SIG-M5 treated with dmso at 0.1 percent for 504 hours (cell line): ENCODE data around the gene PHB1.
A peak's percentile ranks its signal among the peaks of the same experiment; 100 is the strongest.
"Not testable (repeated sequence)": the region's sequence is repeated elsewhere in the genome, so short reads cannot be mapped to it uniquely, and the experiment has no call there.

Experiments used
- DNase-seq: peaks from one replicate; lab custom pipeline; 2025; ENCODE audit not compliant: unreplicated experiment; lab: John Stamatoyannopoulos, UW

The PHB1 gene

GRCh38 chr17:49381793-49382192, 32.9 kb downstream of the PHB1 start:
- no peak for DNase-seq

- DNase-seq: no peak
Measured at GRCh38 chr17:49381033-49381432, 33.6 kb downstream of the PHB1 start.

GRCh38 chr17:49379926-49380325, 34.8 kb downstream of the PHB1 start:
- DNase-seq: no peak

GRCh38 chr17:49378311-49378710, 36.4 kb downstream of the PHB1 start:
- DNase-seq: no peak

- DNase-seq: no peak
Measured at GRCh38 chr17:49375544-49375943, 39.1 kb downstream of the PHB1 start.

- DNase-seq: no peak
Measured at GRCh38 chr17:49373115-49373514, 41.6 kb downstream of the PHB1 start.

- no peak for DNase-seq
Measured at GRCh38 chr17:49372425-49372824, 42.3 kb downstream of the PHB1 start.

- DNase-seq: no peak
Measured at GRCh38 chr17:49370971-49371834, 43.5 kb downstream of the PHB1 start.

- DNase-seq: no peak
Measured at GRCh38 chr17:49369760-49370159, 44.9 kb downstream of the PHB1 start.

GRCh38 chr17:49369089-49369488, 45.6 kb downstream of the PHB1 start:
- DNase-seq: no peak

GRCh38 chr17:49365667-49366066, 49.0 kb downstream of the PHB1 start:
- DNase-seq: peak; percentile 74

GRCh38 chr17:49365126-49365525, 49.6 kb downstream of the PHB1 start:
- not testable (repeated sequence) for DNase-seq

GRCh38 chr17:49364119-49364518, 50.6 kb downstream of the PHB1 start:
- no peak for DNase-seq

- no peak for DNase-seq
Measured at GRCh38 chr17:49363251-49363650, 51.4 kb downstream of the PHB1 start.

- DNase-seq: no peak
Measured at GRCh38 chr17:49362723-49363117, 52.0 kb downstream of the PHB1 start.

GRCh38 chr17:49361902-49362722, 52.6 kb downstream of the PHB1 start, which contains the start of gene ZNF652:
Gene ZNF652 (minus strand): TSS chr17:49362250. CDS start chr17:49317725, 44,525 bp downstream.
- DNase-seq: peak; percentile 89

GRCh38 chr17:49361129-49361901, 53.4 kb downstream of the PHB1 start:
- DNase-seq: peak; percentile 71

GRCh38 chr17:49360796-49361128, 53.9 kb downstream of the PHB1 start:
- no peak for DNase-seq

GRCh38 chr17:49359990-49360795, 54.5 kb downstream of the PHB1 start:
- no peak for DNase-seq

GRCh38 chr17:49358641-49359247, 55.9 kb downstream of the PHB1 start:
- no peak for DNase-seq
